ENCODE results near the gene CCDC69.
"Not testable (repeated sequence)": the region's sequence is repeated elsewhere in the genome, so short reads cannot be mapped to it uniquely, and the experiment has no call there.

Gene CCDC69

DNA sequence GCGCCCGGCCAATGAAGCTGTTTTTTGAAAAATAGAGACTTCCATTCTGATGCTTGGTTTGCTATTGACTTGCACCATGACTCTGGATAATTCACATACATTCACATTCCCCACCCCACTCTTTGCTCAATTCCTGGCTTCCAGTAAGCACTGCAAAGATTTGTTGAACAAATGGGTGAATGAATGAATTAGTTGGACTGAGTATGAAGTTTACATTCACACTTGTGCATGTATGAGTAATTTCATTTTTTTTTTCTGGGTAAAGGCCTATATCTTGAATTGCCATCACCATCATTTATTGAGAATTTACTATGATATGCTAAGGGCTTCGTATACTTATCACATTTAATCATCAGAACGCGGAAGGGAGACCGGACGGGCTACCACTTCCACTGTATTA is 13.8 kb upstream of the CCDC69 start:
- DNase-seq: no peak
- Histone ChIP-seq H3K4me1 (ENCODE audit: control insufficient read depth in 1 of 2, insufficient read depth in 2 of 2, low read length in 2 of 2) (peaks cover 13 to 17% of the 10 kb centered on the region in 2 experiments), H2BK5ac (ENCODE audit: low read depth, low read length, poor library complexity) (no peak overlapping the region), H3K9me3 (ENCODE audit: insufficient read depth, low read depth, low read length) (no peaks in the 10 kb centered on the region), H2BK12ac (ENCODE audit: low read length) (no peak overlapping the region), H2AK5ac (ENCODE audit: low read length) (no peak overlapping the region), H3K23ac (ENCODE audit: low read length) (no peak overlapping the region), H3K4ac (ENCODE audit: low read depth, low read length) (no peak overlapping the region), H3K36me3 (ENCODE audit: control insufficient read depth in 1 of 2, insufficient read depth in 2 of 2, low read length in 2 of 2) (no peaks in the 10 kb centered on the region), H3K79me1 (ENCODE audit: low read length) (peaks cover 9% of the 10 kb centered on the region), H3K79me2 (ENCODE audit: control insufficient read depth, insufficient read depth, low read length, poor library complexity) (no peaks in the 10 kb centered on the region), H4K8ac (ENCODE audit: low read depth, low read length) (no peak overlapping the region), H3K4me3 (ENCODE audit: low read depth, low read length) (no peak overlapping the region), H3K18ac (ENCODE audit: low read length) (no peak overlapping the region), H2AFZ (ENCODE audit: insufficient read depth, low read length, poor library complexity) (no peak overlapping the region), H3K27ac (ENCODE audit: low read depth, low read length) (no peak overlapping the region), H4K91ac (ENCODE audit: low read depth, low read length) (no peak overlapping the region), H3K14ac (ENCODE audit: low read length) (no peak overlapping the region), H3K9ac (ENCODE audit: low read length) (no peak overlapping the region), H4K12ac (ENCODE audit: low read depth, low read length) (no peak overlapping the region), H3K27me3 (ENCODE audit: insufficient read depth, low read length) (no peaks in the 10 kb centered on the region), H2BK120ac (ENCODE audit: insufficient read depth, low read length, poor library complexity) (no peak overlapping the region), H3K4me2 (ENCODE audit: low read length) (no peak overlapping the region)
- WGBS (ENCODE audit: extremely low coverage, insufficient coverage, insufficient read length): no CpG with 5 or more reads among the region's 7 CpGs

DNA sequence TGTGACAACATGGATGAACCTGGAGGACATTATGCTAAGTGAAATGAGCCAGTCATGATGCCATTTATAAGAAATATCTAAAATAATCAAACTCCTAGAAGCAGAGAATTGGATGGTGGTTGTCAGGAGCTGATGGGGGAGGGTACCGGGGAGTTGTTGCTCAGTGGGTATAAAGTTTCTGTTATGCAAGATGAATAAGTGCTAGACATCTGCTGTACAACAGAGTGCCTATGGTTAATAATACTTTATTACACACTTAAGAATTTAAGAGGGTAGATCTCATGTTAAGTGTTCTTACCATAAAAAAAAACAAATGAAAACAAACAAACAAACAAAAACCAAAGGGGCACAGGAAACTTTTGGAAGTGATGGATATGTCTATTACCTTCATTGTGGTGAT is 13.0 kb upstream of the CCDC69 start:
- no peak overlapping the region for H3K27ac ChIP-seq (ENCODE audit: low read depth, low read length)
- no CpG with 5 or more reads among the region's 1 CpG for WGBS (ENCODE audit: extremely low coverage, insufficient coverage, insufficient read length)

DNA sequence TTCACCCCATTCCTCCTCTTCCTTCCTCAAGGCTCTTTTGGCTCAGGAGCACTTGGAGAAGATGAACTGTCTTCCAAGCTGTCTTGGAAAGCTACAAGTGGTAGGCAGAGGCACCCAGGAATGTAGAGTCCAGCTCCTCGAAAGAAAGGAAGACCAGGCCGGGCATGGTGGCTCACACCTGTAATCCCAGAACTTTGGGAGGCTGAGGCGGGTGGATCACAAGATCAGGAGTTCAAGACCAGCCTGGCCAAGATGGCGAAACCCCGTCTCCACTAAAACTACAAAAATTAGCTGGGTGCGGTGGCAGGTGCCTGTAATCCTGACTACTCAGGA is 11.3 kb upstream of the CCDC69 start:
- H3K4me1 ChIP-seq (ENCODE audit: control insufficient read depth in 1 of 2, insufficient read depth in 2 of 2, low read length in 2 of 2); H3K9ac ChIP-seq (ENCODE audit: low read length); H2BK12ac ChIP-seq (ENCODE audit: low read length); H3K4ac ChIP-seq (ENCODE audit: low read depth, low read length); H3K18ac ChIP-seq (ENCODE audit: low read length); H3K9me3 ChIP-seq (ENCODE audit: insufficient read depth, low read depth, low read length); H3K79me2 ChIP-seq (ENCODE audit: control insufficient read depth, insufficient read depth, low read length, poor library complexity); H2AK5ac ChIP-seq (ENCODE audit: low read length); H3K4me3 ChIP-seq (ENCODE audit: low read depth, low read length); H3K36me3 ChIP-seq (ENCODE audit: control insufficient read depth in 1 of 2, insufficient read depth in 2 of 2, low read length in 2 of 2); DNase-seq; H4K12ac ChIP-seq (ENCODE audit: low read depth, low read length); H3K79me1 ChIP-seq (ENCODE audit: low read length); H3K4me2 ChIP-seq (ENCODE audit: low read length); H3K23ac ChIP-seq (ENCODE audit: low read length); H3K27ac ChIP-seq (ENCODE audit: low read depth, low read length); H2BK120ac ChIP-seq (ENCODE audit: insufficient read depth, low read length, poor library complexity); H3K27me3 ChIP-seq (ENCODE audit: insufficient read depth, low read length); H4K91ac ChIP-seq (ENCODE audit: low read depth, low read length); H2AFZ ChIP-seq (ENCODE audit: insufficient read depth, low read length, poor library complexity); H2BK5ac ChIP-seq (ENCODE audit: low read depth, low read length, poor library complexity); H4K8ac ChIP-seq (ENCODE audit: low read depth, low read length); H3K14ac ChIP-seq (ENCODE audit: low read length): not testable (repeated sequence)
- WGBS (ENCODE audit: extremely low coverage, insufficient coverage, insufficient read length): no CpG with 5 or more reads among the region's 6 CpGs

More for the DNA sequence above, 13.0 kb upstream of the CCDC69 start:
- Histone ChIP-seq H3K79me1 (ENCODE audit: low read length) (peaks cover 9% of the 10 kb centered on the region), H2BK120ac (ENCODE audit: insufficient read depth, low read length, poor library complexity) (no peak overlapping the region), H3K4me1 (ENCODE audit: control insufficient read depth in 1 of 2, insufficient read depth in 2 of 2, low read length in 2 of 2) (peaks cover 13 to 15% of the 10 kb centered on the region in 2 experiments), H2AFZ (ENCODE audit: insufficient read depth, low read length, poor library complexity) (no peak overlapping the region), H3K36me3 (ENCODE audit: control insufficient read depth in 1 of 2, insufficient read depth in 2 of 2, low read length in 2 of 2) (no peaks in the 10 kb centered on the region), H3K9me3 (ENCODE audit: insufficient read depth, low read depth, low read length) (no peaks in the 10 kb centered on the region), H3K4ac (ENCODE audit: low read depth, low read length) (no peak overlapping the region), H3K4me3 (ENCODE audit: low read depth, low read length) (no peak overlapping the region), H3K18ac (ENCODE audit: low read length) (no peak overlapping the region), H3K4me2 (ENCODE audit: low read length) (no peak overlapping the region), H3K27me3 (ENCODE audit: insufficient read depth, low read length) (no peaks in the 10 kb centered on the region), H3K23ac (ENCODE audit: low read length) (no peak overlapping the region), H4K91ac (ENCODE audit: low read depth, low read length) (no peak overlapping the region), H2AK5ac (ENCODE audit: low read length) (no peak overlapping the region), H4K8ac (ENCODE audit: low read depth, low read length) (no peak overlapping the region), H3K9ac (ENCODE audit: low read length) (no peak overlapping the region), H4K12ac (ENCODE audit: low read depth, low read length) (no peak overlapping the region), H3K79me2 (ENCODE audit: control insufficient read depth, insufficient read depth, low read length, poor library complexity) (no peaks in the 10 kb centered on the region), H2BK12ac (ENCODE audit: low read length) (no peak overlapping the region), H3K14ac (ENCODE audit: low read length) (no peak overlapping the region), H2BK5ac (ENCODE audit: low read depth, low read length, poor library complexity) (no peak overlapping the region)
- no peak for DNase-seq

DNA sequence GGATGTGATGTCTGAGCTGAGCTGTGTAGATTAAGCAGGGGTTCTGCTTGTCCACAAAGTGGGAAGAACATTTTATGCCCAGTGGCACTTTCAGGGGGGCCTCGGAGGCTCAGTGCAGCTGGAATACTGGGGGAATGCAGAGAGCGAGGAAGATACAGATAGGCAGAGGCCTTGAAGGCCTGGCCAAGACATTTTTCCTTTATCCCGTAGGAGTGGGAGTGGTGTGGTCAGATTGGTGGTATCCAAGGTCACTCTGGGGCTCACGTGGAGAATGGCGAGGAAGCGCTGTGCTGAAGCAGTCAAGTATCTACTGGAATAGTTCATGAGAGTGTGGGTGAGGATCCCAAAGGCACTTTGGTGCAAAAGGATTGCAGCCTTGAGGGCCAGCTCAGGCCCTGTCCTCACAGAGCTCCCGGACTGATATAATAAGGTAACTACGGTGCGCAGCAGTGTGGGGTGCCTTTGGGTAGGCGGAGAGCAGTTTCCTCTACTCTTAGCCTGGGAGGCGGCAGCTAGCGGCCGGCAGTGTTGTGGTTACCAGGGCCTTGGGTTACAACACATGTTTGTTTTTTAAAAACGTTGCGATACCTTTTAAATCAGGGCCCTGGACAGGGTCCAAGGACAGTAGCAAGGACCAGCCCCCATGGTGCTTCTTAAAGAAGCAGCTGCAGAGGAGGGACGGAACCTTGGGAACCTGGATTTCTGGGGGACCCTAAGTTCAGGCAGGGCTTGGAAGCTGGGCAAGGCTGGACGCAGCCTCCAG is 10.8 kb upstream of the CCDC69 start:
- no peak overlapping the region for H3K9ac ChIP-seq (ENCODE audit: low read length)
- H2AFZ ChIP-seq (ENCODE audit: insufficient read depth, low read length, poor library complexity): no peak overlapping the region
- H4K12ac ChIP-seq (ENCODE audit: low read depth, low read length): no peak overlapping the region
- no peak overlapping the region for H3K23ac ChIP-seq (ENCODE audit: low read length)
- H3K27ac ChIP-seq (ENCODE audit: low read depth, low read length): no peak overlapping the region
- H2BK5ac ChIP-seq (ENCODE audit: low read depth, low read length, poor library complexity): no peak overlapping the region
- H2AK5ac ChIP-seq (ENCODE audit: low read length): no peak overlapping the region
- H3K79me2 ChIP-seq (ENCODE audit: control insufficient read depth, insufficient read depth, low read length, poor library complexity): no peaks in the 10 kb centered on the region
- no CpG with 5 or more reads among the region's 17 CpGs for WGBS (ENCODE audit: extremely low coverage, insufficient coverage, insufficient read length)
- no peaks in the 10 kb centered on the region for H3K9me3 ChIP-seq (ENCODE audit: insufficient read depth, low read depth, low read length)
- DNase-seq: no peak
- no peaks in the 10 kb centered on the region for H3K79me1 ChIP-seq (ENCODE audit: low read length)
- peaks cover 1 to 3% of the 10 kb centered on the region in 2 experiments for H3K4me1 ChIP-seq (ENCODE audit: control insufficient read depth in 1 of 2, insufficient read depth in 2 of 2, low read length in 2 of 2)
- no peak overlapping the region for H3K4me3 ChIP-seq (ENCODE audit: low read depth, low read length)
- no peak overlapping the region for H2BK120ac ChIP-seq (ENCODE audit: insufficient read depth, low read length, poor library complexity)
- H3K36me3 ChIP-seq (ENCODE audit: control insufficient read depth in 1 of 2, insufficient read depth in 2 of 2, low read length in 2 of 2): no peaks in the 10 kb centered on the region
- no peaks in the 10 kb centered on the region for H3K27me3 ChIP-seq (ENCODE audit: insufficient read depth, low read length)
- H3K14ac ChIP-seq (ENCODE audit: low read length): no peak overlapping the region
- H3K18ac ChIP-seq (ENCODE audit: low read length): no peak overlapping the region
- no peak overlapping the region for H3K4ac ChIP-seq (ENCODE audit: low read depth, low read length)
- H2BK12ac ChIP-seq (ENCODE audit: low read length): no peak overlapping the region
- no peak overlapping the region for H4K8ac ChIP-seq (ENCODE audit: low read depth, low read length)
- H3K4me2 ChIP-seq (ENCODE audit: low read length): no peak overlapping the region
- H4K91ac ChIP-seq (ENCODE audit: low read depth, low read length): no peak overlapping the region

Measured in trophoblast cell (in vitro differentiated cells and primary cell).